Mononuclear cell (primary cell): Measurements from ENCODE around the gene RAB1B. TPM values are rescaled to one million over a fixed set of nuclear protein-coding genes. Genes with fewer than 3 reads are reported as not detected.
"Not testable (repeated sequence)": the region's sequence is repeated elsewhere in the genome, so short reads cannot be mapped to it uniquely, and the experiment has no call there.

Experiments used
- H3K27me3 ChIP-seq: 2 replicates; pipeline ENCODE4 v1.6.0; 2011; ENCODE audit warnings: low read length, control low read depth; ENCODE audit not compliant: insufficient read depth
- H3K4me1 ChIP-seq: 2 replicates; pipeline ENCODE4 v1.5.1; 2011; ENCODE audit warnings: mild to moderate bottlenecking, low read length, control low read depth; ENCODE audit not compliant: insufficient read depth
- H3K4me3 ChIP-seq: 2 replicates; pipeline ENCODE4 v1.5.1; 2011; ENCODE audit warnings: mild to moderate bottlenecking, low read length, moderate library complexity
- H3K9me3 ChIP-seq: 2 replicates; pipeline ENCODE4 v1.5.1; 2011; ENCODE audit warnings: low read depth, mild to moderate bottlenecking, control low read depth, low read length
- total RNA-seq: library from RNA; depleted of rRNA; stranded (reverse); fragments of >200 nt; gene quantifications from one replicate; pipeline ENCODE4 v1.2.3, GENCODE V29; 2012

The RAB1B gene
- total RNA-seq, 1 donor: 40.5 TPM

GRCh38 chr11:66312549-66313320, 44.3 kb downstream of the RAB1B start:
- H3K9me3 ChIP-seq: no peaks in the 10 kb centered on the region
- H3K4me3 ChIP-seq: peak overlapping the region; percentile 43
- peaks cover 35% of the 10 kb centered on the region for H3K4me1 ChIP-seq
- no peaks in the 10 kb centered on the region for H3K27me3 ChIP-seq

- H3K9me3 ChIP-seq: no peaks in the 10 kb centered on the region
- peak overlapping the region; percentile 18 for H3K4me3 ChIP-seq
- peaks cover 43% of the 10 kb centered on the region for H3K4me1 ChIP-seq
- H3K27me3 ChIP-seq: no peaks in the 10 kb centered on the region
Measured at GRCh38 chr11:66313321-66314185, 45.1 kb downstream of the RAB1B start.

- H3K4me3 ChIP-seq: no peak overlapping the region
- H3K9me3 ChIP-seq: no peaks in the 10 kb centered on the region
- peaks cover 49% of the 10 kb centered on the region for H3K4me1 ChIP-seq
- H3K27me3 ChIP-seq: no peaks in the 10 kb centered on the region
Measured at GRCh38 chr11:66314186-66314501, 45.7 kb downstream of the RAB1B start.

- Histone ChIP-seq H3K4me1 (peaks cover 53% of the 10 kb centered on the region), H3K27me3 (no peaks in the 10 kb centered on the region), H3K9me3 (no peaks in the 10 kb centered on the region), H3K4me3 (no peak overlapping the region)
Measured at GRCh38 chr11:66314561-66315497, 46.4 kb downstream of the RAB1B start.

- Histone ChIP-seq H3K4me3 (no peak overlapping the region), H3K9me3 (no peaks in the 10 kb centered on the region), H3K4me1 (peaks cover 53% of the 10 kb centered on the region), H3K27me3 (no peaks in the 10 kb centered on the region)
Measured at GRCh38 chr11:66315498-66315885, 47.1 kb downstream of the RAB1B start.

- H3K27me3 ChIP-seq: no peaks in the 10 kb centered on the region
- H3K4me3 ChIP-seq: no peak overlapping the region
- no peaks in the 10 kb centered on the region for H3K9me3 ChIP-seq
- peaks cover 53% of the 10 kb centered on the region for H3K4me1 ChIP-seq
Measured at GRCh38 chr11:66315921-66316811, 47.7 kb downstream of the RAB1B start.

- Histone ChIP-seq H3K4me1 (peaks cover 47% of the 10 kb centered on the region), H3K27me3 (no peaks in the 10 kb centered on the region), H3K4me3 (no peak within 1 kb of the TSS), H3K9me3 (no peaks in the 10 kb centered on the region)
Measured at GRCh38 chr11:66316849-66317251, 48.4 kb downstream of the RAB1B start, which contains the start of gene CD248. TSS of gene CD248 (minus strand) at chr11:66317044. CDS start at chr11:66317027, 17 bp downstream.

- Histone ChIP-seq H3K4me1 (peaks cover 42% of the 10 kb centered on the region), H3K4me3 (no peak overlapping the region), H3K9me3 (no peaks in the 10 kb centered on the region), H3K27me3 (no peaks in the 10 kb centered on the region)
Measured at GRCh38 chr11:66317322-66317722, 48.9 kb downstream of the RAB1B start.

- no peaks in the 10 kb centered on the region for H3K9me3 ChIP-seq
- peaks cover 39% of the 10 kb centered on the region for H3K4me1 ChIP-seq
- H3K27me3 ChIP-seq: no peaks in the 10 kb centered on the region
- no peak overlapping the region for H3K4me3 ChIP-seq
Measured at GRCh38 chr11:66317723-66318599, 49.5 kb downstream of the RAB1B start.

GRCh38 chr11:66318600-66318970, 50.1 kb downstream of the RAB1B start:
- Histone ChIP-seq H3K9me3 (no peaks in the 10 kb centered on the region), H3K27me3 (no peaks in the 10 kb centered on the region), H3K4me3 (no peak overlapping the region), H3K4me1 (peaks cover 33% of the 10 kb centered on the region)

- H3K4me1 ChIP-seq: peaks cover 25% of the 10 kb centered on the region
- not testable (repeated sequence) for H3K9me3 ChIP-seq
Measured at GRCh38 chr11:66320289-66320688, 51.9 kb downstream of the RAB1B start.

GRCh38 chr11:66320748-66321147, 52.3 kb downstream of the RAB1B start:
- not testable (repeated sequence) for H3K9me3 ChIP-seq, H3K27me3 ChIP-seq, H3K4me3 ChIP-seq
- peaks cover 26% of the 10 kb centered on the region for H3K4me1 ChIP-seq

More at GRCh38 chr11:66320289-66320688, 51.9 kb downstream of the RAB1B start:
- H3K27me3 ChIP-seq, H3K4me3 ChIP-seq: not testable (repeated sequence)

GRCh38 chr11:66321606-66322005, 53.2 kb downstream of the RAB1B start:
- no peaks in the 10 kb centered on the region for H3K9me3 ChIP-seq
- H3K4me1 ChIP-seq: peaks cover 32% of the 10 kb centered on the region
- H3K27me3 ChIP-seq: no peaks in the 10 kb centered on the region
- no peak overlapping the region for H3K4me3 ChIP-seq
